HepG2 (cell line): ENCODE data around the gene JPH4. TPM values are rescaled to one million over a fixed set of nuclear protein-coding genes. Genes with fewer than 3 reads are reported as not detected.
A peak's percentile ranks its signal among the peaks of the same experiment; 100 is the strongest.

ENCODE experiments used
- ATAC-seq: fragments of 200-7000 bp; cut with Tn5 transposase; 3 replicates; pipeline ENCODE4 v1.9.1; 2020; ENCODE audit warnings: mild to moderate bottlenecking, moderate library complexity
- BruUV-seq: library from RNA; stranded (reverse); fragments of 400-500 nt; replicated peaks from 2 replicates; lab custom pipeline; 2021; lab: Mats Ljungman, UMichigan
- CTCF ChIA-PET: fragments of 300-600 bp; formaldehyde crosslinking; extraction: SDS; loops from one replicate; lab custom pipeline; 2021; ENCODE audit warnings: low total read pairs, inconsistent platforms, low intra/inter-chr PET ratio; lab: Yijun Ruan, JAX
- POLR2A ChIA-PET: fragments of 350-600 bp; sonication (Branson Sonifier 250); formaldehyde crosslinking; loops from one replicate; lab custom pipeline; 2020; ENCODE audit warnings: antibody characterized with exemption, inconsistent platforms; lab: Yijun Ruan, JAX
- DNase-seq: peaks from one replicate; pipeline ENCODE4 v3.0.0-alpha.2; 2015; ENCODE audit warnings: low spot score
- FAIRE-seq: peaks from 3 replicates; lab custom pipeline; 2011; peaks lifted over from hg19 to GRCh38; lab: Jason Lieb, UNC
- H2AFZ ChIP-seq: one replicate; pipeline ENCODE4 v1.6.1; 2011; ENCODE audit warnings: low read length, inconsistent platforms
- H3K27ac ChIP-seq: fragments of 300-600 bp; 3 replicates; pipeline ENCODE4 v1.8.0; 2011; ENCODE audit warnings: mixed run types, mild to moderate bottlenecking, mixed read lengths, low read length, inconsistent platforms; ENCODE audit not compliant: insufficient read depth; ENCODE audit errors: extremely low read length
- H3K27me3 ChIP-seq, 2 experiments: fragments of 200-600 bp in 1 of 2; 2 replicates in 1 of 2; 3 replicates in 1 of 2; pipeline versions ENCODE4 v1.6.0 to v1.8.0; 2011; ENCODE audit warnings: low read length in 2 of 2, mild to moderate bottlenecking in 2 of 2, moderate library complexity in 2 of 2, inconsistent platforms in 1 of 2; ENCODE audit not compliant: insufficient read depth in 2 of 2, control insufficient read depth in 1 of 2
- H3K36me3 ChIP-seq, 2 experiments: fragments of 200-600 bp in 1 of 2; replicated peaks in 1 of 2; 2 replicates in 1 of 2; 3 replicates in 1 of 2; pipeline versions ENCODE4 v1.5.1 to v1.8.0; 2011; ENCODE audit warnings: low read length in 2 of 2, inconsistent platforms in 1 of 2; ENCODE audit not compliant: insufficient read depth in 2 of 2, control insufficient read depth in 1 of 2
- H3K4me1 ChIP-seq: 2 replicates; pipeline ENCODE4 v1.5.1; 2012; ENCODE audit warnings: low read length, inconsistent platforms; ENCODE audit not compliant: insufficient read depth
- H3K4me2 ChIP-seq: 2 replicates; pipeline ENCODE4 v1.6.0; 2011; ENCODE audit warnings: low read depth, low read length, inconsistent platforms
- H3K4me3 ChIP-seq, 3 experiments: fragments of 200-600 bp in 1 of 3; sonication (generic), shearing (Covaris generic) in 1 of 3; replicated peaks in 1 of 3; 2 replicates each; pipeline ENCODE4 v1.5.1; 2011 to 2016; ENCODE audit warnings: low read length in 3 of 3, inconsistent platforms in 2 of 3, low read depth in 2 of 3, mild to moderate bottlenecking in 2 of 3, control low read depth in 1 of 3, mixed read lengths in 1 of 3; ENCODE audit not compliant: insufficient read depth in 1 of 3
- H3K79me2 ChIP-seq: one replicate; pipeline ENCODE4 v1.6.1; 2011; ENCODE audit warnings: low read length, inconsistent platforms; ENCODE audit not compliant: insufficient read depth
- H3K9ac ChIP-seq: 2 replicates; pipeline ENCODE4 v1.6.0; 2011; ENCODE audit warnings: mild to moderate bottlenecking, low read depth, low read length, inconsistent platforms; ENCODE audit not compliant: insufficient read depth
- H3K9me3 ChIP-seq: 2 replicates; pipeline ENCODE4 v1.5.1; 2012; ENCODE audit warnings: mild to moderate bottlenecking, low read length
- H4K20me1 ChIP-seq: 2 replicates; pipeline ENCODE4 v1.6.0; 2011; ENCODE audit warnings: inconsistent platforms, mild to moderate bottlenecking, low read length, moderate library complexity; ENCODE audit not compliant: insufficient read depth
- CEBPG ChIP-seq: IDR thresholded peaks from 2 replicates; pipeline ENCODE4 v1.6.1; 2016
- ETV5 ChIP-seq: IDR thresholded peaks from 2 replicates; pipeline ENCODE4 v1.6.1; 2018; ENCODE audit warnings: missing biosample characterization, missing genetic modification reagents, inconsistent platforms, borderline replicate concordance
- GATAD2A ChIP-seq: IDR thresholded peaks from 2 replicates; pipeline ENCODE4 v1.6.1; 2016
- ISL2 ChIP-seq: sonication (generic); formaldehyde crosslinking; IDR thresholded peaks from 2 replicates; pipeline ENCODE4 v1.5.0; 2020; ENCODE audit warnings: missing genetic modification reagents
- MIXL1 ChIP-seq: IDR thresholded peaks from 2 replicates; pipeline ENCODE4 v1.6.1; 2016
- NR2F6 ChIP-seq, 2 experiments: IDR thresholded peaks; 2 replicates each; pipeline ENCODE4 v1.6.1; 2016; ENCODE audit warnings: antibody characterized with exemption in 1 of 2, mild to moderate bottlenecking in 1 of 2
- PAXIP1 ChIP-seq: sonication (generic); formaldehyde crosslinking; conservative IDR thresholded peaks from 2 replicates; pipeline ENCODE4 v1.4.0; 2020; ENCODE audit warnings: mild to moderate bottlenecking, missing genetic modification reagents, moderate library complexity
- RARA ChIP-seq: IDR thresholded peaks from 2 replicates; pipeline ENCODE4 v1.6.1; 2016; ENCODE audit warnings: missing genetic modification reagents, missing compliant biosample characterization
- THRA ChIP-seq: sonication (generic); formaldehyde crosslinking; IDR thresholded peaks from 2 replicates; pipeline ENCODE4 v1.4.0; 2020; ENCODE audit warnings: missing genetic modification reagents, borderline replicate concordance
- ZBTB10 ChIP-seq: sonication (generic); formaldehyde crosslinking; IDR thresholded peaks from 2 replicates; pipeline ENCODE4 v1.4.0; 2020; ENCODE audit warnings: missing genetic modification reagents, borderline replicate concordance
- ZNF180 ChIP-seq: sonication (generic); formaldehyde crosslinking; IDR thresholded peaks from 2 replicates; pipeline ENCODE4 v1.4.0; 2020; ENCODE audit warnings: low read depth, missing genetic modification reagents, borderline replicate concordance
- ZNF280B ChIP-seq: sonication (generic); formaldehyde crosslinking; IDR thresholded peaks from 2 replicates; pipeline ENCODE4 v1.5.0; 2020; ENCODE audit warnings: missing genetic modification reagents, mild to moderate bottlenecking, borderline replicate concordance
- ZNF644 ChIP-seq: IDR thresholded peaks from 2 replicates; pipeline ENCODE4 v1.6.1; 2016; ENCODE audit warnings: low read depth
- ZNF724P ChIP-seq: sonication (generic); formaldehyde crosslinking; IDR thresholded peaks from 2 replicates; pipeline ENCODE4 v1.8.0; 2022; ENCODE audit warnings: missing genetic modification reagents, borderline replicate concordance
- WGBS: methylation state at CpG from one replicate; pipeline ENCODE4 v1.1.6; 2017; ENCODE audit warnings: low lambda C conversion rate; 5-methylcytosine and 5-hydroxymethylcytosine counted together
- in situ Hi-C: cut with HindIII; loops from 2 replicates; pipeline ENCODE4 v1.10.0; 2017; ENCODE audit warnings: low pct_unique_long_range_greater_than_20kb; ENCODE audit not compliant: extremely low pct_ligation_motif_present
- intact Hi-C: fragments of 100-400 bp; cut with micrococcal nuclease; formaldehyde crosslinking; loops from one replicate; pipeline ENCODE4 v1.10.0; 2022; ENCODE audit not compliant: unreplicated experiment
- polyA plus RNA-seq, 8 experiments: library from polyadenylated mRNA; depleted of rRNA in 3 of 8; stranded (reverse) in 7 of 8; unstranded in 1 of 8; fragments of >200 nt; fragmentation: Illumina TruSeq in 4 of 8; extraction: Trizol in 4 of 8; gene quantifications; 2 replicates each; pipeline versions ENCODE4 v1.2.1 to v1.2.3, GENCODE V29; 2011 to 2016; ENCODE audit warnings: low read depth in 4 of 8, missing spikeins in 1 of 8, mixed read lengths in 1 of 8; ENCODE audit not compliant: insufficient read depth in 1 of 8
- total RNA-seq, 5 experiments: library from RNA; depleted of rRNA; stranded (reverse); fragments of >200 nt; fragmentation: Illumina TruSeq; extraction: Trizol; gene quantifications; 2 replicates each; pipeline ENCODE4 v1.2.3, GENCODE V29; 2016; ENCODE audit warnings: low read depth in 1 of 5

The JPH4 gene
- total and polyA plus RNA-seq, 2 of the 13 experiments (the other 11 are each of a cell fraction or from before 2014, with no cell fraction given) = 0.08 to 0.22 TPM

GRCh38 chr14:23618415-23618988, 39.9 kb upstream of the JPH4 start (continued):
- TF ChIP-seq PAXIP1 (peak; percentile 20; the same call in 1 of the 2 replicates), ZNF724P (CRISPR knock-in tag) (0 out of 2 replicates have a peak, but pooled peaks have one; percentile 25), ZNF280B (CRISPR knock-in tag) (no peak), ETV5 (no peak), ZNF644 (CRISPR knock-in tag) (peak; percentile 99)

GRCh38 chr14:23617539-23617938, 38.9 kb upstream of the JPH4 start:
- Histone ChIP-seq H4K20me1 (no peaks in the 10 kb centered on the region), H3K4me3 (no peak overlapping the region), H3K4me2 (no peak overlapping the region), H3K9ac (no peak overlapping the region), H3K9me3 (no peaks in the 10 kb centered on the region), H3K79me2 (no peaks in the 10 kb centered on the region), H3K27me3 (no peaks in the 10 kb centered on the region), H3K36me3 (no peaks in the 10 kb centered on the region), H2AFZ (no peak overlapping the region), H3K4me1 (peaks cover 81% of the 10 kb centered on the region), H3K27ac (no peak overlapping the region)
- FAIRE-seq = no peak
- ChIA-PET CTCF (interaction anchor here (2.2 to 2.4 kb wide), 2 partner anchors 14 to 29 kb away, joined by 6 to 7 read pairs; no protein-coding TSS in a partner anchor), POLR2A (interaction anchor here (1.1 to 14.7 kb wide), 2 partner anchors 9 to 19 kb away, joined by 3 to 1105 read pairs; partner anchors contain the start of gene DHRS2)
- no peak for ATAC-seq
- no TSS peak for BruUV-seq
- intact Hi-C loops = no loop called here
- in situ Hi-C loops = no loop called here
- DNase-seq = no peak
- 97% methylated on average over 1 of the region's 1 CpG for WGBS
- TF ChIP-seq ISL2 (CRISPR knock-in tag) = 0 out of 2 replicates have a peak, but pooled peaks have one; percentile 20
- peak; percentile 85 for TF ChIP-seq RARA (CRISPR knock-in tag)
- peak; percentile 60 for TF ChIP-seq NR2F6 (IDR thresholded peaks at IDR 0.05)
- no peak for TF ChIP-seq NR2F6 (CRISPR knock-in tag; IDR thresholded peaks at IDR 0.05)
- 0 out of 2 replicates have a peak, but pooled peaks have one; percentile 25 for TF ChIP-seq MIXL1 (CRISPR knock-in tag)
- TF ChIP-seq ZNF180 (CRISPR knock-in tag) = no peak
- TF ChIP-seq GATAD2A (CRISPR knock-in tag) = peak; percentile 54; the same call in 1 of the 2 replicates
- 0 out of 2 replicates have a peak, but pooled peaks have one; percentile 9 for TF ChIP-seq CEBPG (CRISPR knock-in tag)
- peak; percentile 75; the same call in 1 of the 2 replicates for TF ChIP-seq ZBTB10
- TF ChIP-seq THRA (CRISPR knock-in tag) = peak; percentile 70; the same call in 1 of the 2 replicates
